HG02973 (cell line): ENCODE measurements around the gene BORA.
"Not testable (repeated sequence)": the region's sequence is repeated elsewhere in the genome, so short reads cannot be mapped to it uniquely, and the experiment has no call there.

Experiments
- ATAC-seq: cut with Tn5 transposase; IDR thresholded peaks from one replicate; pipeline ENCODE4 v1.9.1; 2021; ENCODE audit warnings: moderate library complexity; ENCODE audit not compliant: unreplicated experiment

Gene BORA

DNA sequence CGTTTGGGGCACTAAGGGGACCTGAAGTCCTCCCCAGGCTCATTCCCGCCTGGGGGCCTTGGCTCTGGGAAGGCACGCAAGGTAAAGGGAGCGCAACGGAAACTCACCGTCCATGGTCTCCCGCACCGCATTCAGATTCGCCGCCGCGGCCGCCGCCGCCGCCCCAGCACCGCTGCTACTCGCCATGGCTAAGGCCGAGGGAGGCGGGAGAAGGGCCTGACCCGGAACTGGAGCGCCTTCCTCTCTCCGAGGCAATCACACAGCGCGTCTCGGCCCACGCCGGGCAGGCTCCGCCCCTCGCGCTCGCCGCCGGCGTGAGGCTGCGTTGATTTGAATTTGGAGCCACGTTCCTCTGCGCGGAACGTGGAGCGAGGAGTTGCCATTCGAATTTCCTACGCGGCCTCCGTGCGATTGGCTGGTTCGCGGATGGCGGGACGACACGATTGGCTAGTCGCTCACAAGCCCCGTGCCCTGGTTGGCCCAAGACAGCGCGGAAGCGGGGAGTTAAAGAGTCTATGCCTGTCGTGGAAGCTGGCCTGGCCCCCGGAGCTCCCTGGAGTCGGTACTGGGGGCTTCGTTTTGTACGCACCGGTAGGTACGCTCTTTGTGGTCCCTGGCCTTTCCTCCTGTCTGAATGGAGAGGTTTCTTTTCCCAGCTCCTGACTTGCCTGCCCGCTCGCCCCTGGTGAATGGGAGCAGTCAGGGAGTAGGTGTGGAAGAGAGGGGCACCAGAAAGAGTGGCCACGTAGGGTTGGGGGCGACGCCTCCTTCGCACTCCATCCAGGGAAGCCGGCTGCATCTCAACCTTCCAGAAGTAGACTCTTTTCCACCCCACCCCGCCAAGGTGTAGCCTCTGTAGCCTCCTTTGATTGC is at the start of gene BORA, which contains the start of gene MZT1:
BORA (plus strand) TSS at position 507 of the 873 bp plus-strand sequence. CDS start 1,018 bp downstream, outside the sequence.
MZT1 (minus strand) TSS at position 213 of the 873 bp plus-strand sequence; CDS start at position 186, 27 bp downstream.
- ATAC-seq: peak; percentile 94

DNA sequence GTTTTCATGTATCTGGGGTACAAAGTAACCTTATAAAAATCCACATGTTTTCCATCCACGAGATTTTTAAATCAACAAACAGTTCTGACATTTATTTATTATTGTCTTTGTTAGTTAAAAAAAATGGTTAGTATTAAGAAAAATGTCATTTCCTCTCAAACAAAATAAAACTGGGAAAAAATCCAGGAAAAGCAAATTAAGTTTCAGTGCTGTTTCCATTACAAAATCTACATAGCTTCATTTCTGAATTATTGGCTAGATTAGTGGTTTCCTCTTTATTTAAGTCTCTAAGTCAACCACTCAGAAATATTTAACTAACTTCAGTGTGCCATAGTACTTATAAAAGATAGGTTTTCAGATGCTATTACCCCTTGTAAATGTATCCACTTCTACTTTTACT is 49.4 kb upstream of the BORA start:
- ATAC-seq: no peak

DNA sequence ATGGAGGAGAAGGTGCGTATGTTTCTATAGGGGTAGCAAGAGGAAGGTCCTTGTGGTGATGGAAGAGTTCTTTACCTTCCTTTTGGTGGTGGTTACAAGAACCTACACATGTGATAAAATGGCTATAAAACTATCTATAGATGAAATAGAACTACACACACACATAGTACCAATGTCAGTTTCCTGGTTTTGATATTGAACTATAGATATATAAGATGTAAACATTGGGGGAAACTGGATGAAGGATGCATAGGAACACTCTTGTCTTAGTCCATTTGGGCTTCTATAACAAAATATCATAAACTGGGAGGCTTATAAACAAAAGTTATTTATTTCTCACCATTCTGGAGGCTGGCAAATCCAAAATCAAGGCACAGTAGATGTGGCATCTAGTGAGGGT is 47.4 kb upstream of the BORA start:
- ATAC-seq: no peak

DNA sequence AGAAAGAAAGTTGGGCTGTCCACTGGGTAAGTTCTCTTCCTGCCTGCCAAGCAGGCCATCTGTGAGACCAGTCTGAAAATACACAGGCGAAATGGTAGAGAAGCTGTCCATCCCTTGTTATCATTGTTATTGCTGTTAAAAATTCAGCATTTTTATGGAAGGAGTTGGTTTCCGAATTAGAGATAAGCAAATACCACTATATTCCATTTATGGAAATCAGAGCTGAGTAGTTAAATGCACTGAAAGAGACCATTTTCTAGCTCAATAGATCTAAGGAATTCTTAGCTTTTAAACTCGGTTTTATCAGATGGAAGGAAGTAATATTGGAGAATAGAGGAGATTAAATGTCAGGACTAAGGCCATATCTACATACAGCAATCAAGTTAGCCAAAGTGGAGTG is 41.0 kb upstream of the BORA start:
- no peak for ATAC-seq

DNA sequence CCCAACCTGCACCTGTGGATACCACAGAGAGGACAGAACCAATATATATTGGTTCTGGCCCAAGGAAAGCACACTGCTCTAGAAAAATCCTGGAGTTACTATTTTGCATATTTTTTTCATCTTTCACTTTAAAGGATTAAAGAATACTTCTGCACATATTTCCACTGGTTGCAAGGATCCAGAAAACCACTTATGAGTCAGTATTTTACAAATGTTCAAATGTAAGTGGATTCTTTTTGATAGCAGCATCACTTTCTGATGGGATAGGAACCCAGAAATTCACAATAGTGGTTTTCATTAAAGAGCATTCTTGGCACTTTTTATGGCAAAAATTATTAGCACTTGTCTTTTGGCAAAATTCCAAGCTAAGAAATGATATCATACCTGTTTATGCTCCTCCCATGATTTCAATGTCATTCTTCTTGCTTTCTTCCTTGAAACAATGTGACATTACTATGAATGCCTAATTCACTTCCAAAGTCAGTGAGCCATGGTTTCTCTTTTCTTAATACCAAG is 38.5 kb upstream of the BORA start:
- no peak for ATAC-seq

DNA sequence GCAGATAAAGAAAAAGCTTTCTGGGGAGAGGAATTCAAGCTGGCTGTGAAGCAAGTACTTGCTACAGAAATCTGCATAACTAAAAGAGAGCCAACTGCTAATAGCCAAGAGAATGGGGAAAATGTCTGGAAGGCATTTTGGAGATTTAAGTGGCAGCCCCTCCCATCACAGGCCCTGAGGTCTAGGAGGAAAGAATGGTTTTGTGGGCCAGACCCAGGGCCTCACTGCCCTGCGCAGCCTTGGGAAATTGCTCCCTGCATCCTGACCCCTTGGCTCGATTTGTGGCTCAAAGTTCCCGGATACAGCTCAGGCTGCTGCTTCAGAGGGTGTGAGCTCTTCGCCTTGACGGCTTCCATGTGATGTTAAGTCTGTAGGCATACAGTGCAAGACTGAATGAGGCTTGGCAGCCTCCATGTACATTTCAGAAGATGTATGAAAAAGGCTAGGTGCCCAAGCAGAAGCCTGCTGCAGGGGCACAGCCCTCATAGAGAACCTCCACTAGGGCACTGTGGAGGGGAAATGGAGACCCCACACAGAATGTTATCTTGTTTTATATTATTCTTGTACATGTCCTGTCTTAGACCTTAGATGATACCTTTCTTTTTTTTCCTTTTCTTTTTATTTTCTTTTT is 34.7 kb upstream of the BORA start:
- ATAC-seq: no peak

DNA sequence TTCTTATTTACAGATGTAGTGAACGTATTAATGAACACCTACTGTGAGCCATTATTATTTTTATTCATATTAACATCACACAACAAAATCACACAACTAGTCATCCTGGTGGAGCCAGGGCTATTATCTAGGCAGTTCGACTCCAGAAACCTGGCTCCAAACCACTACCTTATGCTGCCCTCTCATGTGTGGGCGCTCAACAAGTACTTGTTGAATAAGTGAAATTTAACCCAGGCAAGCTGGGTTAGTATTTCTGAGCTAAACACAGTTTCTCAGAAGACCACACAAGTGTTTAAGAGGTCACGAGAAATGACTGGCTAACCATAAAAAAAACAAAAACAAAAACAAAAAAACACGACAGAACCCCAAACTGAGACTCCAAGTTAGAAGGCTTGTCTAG is 33.9 kb upstream of the BORA start:
- ATAC-seq: no peak

DNA sequence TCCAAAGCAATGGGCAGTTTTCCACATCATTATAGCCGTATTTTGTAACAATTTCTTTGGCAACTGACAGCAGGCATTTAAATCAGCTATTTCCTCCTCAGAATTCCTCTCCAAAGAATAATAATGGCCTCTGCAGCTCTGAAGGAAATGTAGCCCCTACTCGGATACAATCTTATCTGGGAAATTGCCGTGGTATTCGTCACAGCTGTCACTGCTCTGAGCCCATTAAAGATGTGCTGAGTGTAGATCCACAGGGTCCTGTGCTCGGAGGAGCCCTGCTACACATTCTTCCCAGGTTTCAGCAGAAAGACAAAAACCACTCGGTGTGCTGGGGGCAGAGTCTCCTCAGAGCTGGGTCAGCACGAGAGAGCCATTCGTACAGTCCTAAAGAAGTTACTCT is 33.4 kb upstream of the BORA start:
- ATAC-seq: no peak

DNA sequence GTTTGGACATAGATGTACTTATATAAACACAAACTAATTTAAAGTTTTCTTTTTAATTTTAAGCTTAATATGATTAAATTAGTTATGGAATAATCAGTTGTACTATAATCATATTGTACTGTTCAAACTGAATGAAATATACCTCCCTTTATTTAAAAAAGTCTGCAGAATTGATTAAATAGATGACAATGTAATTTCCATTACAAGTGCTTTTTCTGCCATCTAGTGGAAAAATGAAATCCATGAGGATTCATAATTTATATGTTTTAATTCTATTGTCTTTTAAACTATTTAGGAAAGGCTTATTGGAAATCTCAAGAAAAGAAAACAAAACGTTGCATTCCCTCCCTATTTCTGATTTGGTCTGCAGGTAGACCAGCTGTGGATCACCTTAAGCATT is 31.1 kb upstream of the BORA start:
- no peak for ATAC-seq

DNA sequence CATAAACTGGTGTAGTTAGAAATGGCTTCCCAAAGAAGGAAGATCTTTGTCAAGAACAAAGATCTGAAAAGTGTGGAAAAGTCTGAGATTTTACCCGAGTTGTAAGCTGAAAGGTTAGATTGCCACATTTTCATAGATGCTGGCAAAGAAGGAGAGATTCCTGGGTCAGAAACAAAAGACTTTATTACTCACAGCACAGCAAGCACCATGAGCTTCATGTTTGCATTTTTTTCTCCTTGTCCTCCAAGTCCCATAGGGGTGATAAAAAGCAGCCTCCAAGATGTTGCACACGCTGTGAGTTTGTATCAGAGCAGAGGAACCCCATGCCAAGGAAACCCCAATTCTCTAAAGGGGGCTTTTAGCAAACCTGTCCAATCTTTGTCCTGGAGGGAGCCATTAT is 29.6 kb upstream of the BORA start:
- no peak for ATAC-seq

DNA sequence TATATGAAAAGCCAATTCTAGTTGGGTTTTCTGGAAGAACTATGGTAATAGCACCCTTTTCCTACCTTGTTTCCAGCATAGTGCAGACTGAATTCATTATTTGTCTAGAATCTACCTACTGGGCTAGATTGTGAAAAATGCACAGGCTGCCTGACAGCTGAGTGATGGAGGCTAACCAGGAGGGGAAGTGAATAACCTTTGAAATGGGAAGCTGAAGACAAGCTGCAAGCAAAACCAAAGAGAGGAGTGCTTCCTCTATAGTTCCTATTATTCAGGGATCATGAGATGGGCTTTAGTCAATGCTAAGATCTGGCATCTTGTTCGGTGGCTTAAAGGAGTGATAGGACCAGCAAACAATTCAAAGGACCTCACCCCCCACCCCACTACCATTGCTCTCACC is 27.2 kb upstream of the BORA start:
- ATAC-seq: no peak

DNA sequence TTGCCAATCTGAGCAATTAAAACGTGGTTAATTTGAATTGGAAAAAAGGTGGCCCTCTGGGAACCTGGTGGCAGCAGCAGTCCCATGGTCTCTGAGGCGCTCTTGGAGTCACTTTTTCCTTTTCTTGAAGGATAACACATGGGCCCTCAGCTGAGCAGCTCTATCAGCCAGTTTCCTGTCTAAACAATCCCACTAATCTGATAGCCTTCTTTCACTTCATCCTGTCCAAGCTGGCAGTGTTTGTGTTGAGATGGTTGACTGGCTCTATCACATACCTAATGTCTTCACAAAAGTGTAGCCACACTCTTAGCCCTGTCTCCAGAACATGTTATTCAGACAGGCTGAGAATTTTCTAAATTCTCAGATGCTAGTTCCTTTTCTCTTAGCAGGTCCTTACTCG is 10.9 kb upstream of the BORA start:
- ATAC-seq: no peak

DNA sequence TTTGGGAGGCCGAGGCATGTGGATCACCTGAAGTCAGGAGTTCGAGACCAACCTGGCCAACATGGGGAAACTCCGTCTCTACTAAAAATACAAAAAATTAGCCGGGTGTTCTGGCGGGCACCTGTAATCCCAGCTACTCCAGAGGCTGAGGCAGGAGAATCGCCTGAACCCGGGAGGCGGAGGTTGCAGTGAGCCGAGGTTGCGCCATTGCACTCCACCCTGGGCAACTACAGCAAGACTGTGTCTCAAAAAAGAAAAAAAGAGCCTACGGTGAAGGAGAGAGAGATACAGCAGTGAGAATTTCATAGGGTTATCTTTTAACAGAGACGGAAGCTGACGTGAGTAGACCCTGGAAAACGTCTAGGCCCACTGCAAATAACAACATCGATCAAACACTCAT is 1.5 kb upstream of the BORA start:
- not testable (repeated sequence) for ATAC-seq

DNA sequence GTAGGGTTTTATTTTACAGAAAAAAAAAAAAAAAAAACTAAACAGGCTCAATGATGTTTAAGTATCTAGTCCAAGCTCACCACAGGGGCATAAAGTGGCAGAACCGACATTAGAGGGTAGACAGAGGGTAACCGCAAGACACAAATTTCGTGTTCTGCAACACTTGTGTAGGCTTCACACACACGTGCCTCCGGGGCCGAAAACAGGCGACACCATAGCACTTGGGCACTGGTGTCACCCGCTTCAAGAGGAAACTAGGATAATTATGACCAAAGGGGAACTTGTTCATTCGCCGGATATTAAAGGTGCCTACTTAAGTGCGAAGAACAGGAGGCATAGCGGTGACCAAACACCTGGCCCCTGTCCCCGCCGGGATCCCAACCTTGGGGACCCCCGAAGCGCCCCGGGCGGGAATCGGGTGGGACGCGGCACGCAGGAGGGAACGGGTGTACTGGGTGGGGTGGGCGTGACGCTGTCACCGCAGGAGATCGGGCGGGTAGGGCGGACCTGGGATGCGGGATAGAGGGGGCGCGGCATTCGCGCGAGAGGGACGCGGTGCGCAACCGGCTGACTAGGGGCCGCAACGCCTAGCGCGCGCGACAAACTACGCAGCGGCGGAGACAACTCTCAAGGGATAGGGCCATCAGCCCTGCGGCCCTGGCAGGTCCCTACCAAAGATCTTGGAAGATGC is 852 bp upstream of the BORA start:
- peak; percentile 28 for ATAC-seq

DNA sequence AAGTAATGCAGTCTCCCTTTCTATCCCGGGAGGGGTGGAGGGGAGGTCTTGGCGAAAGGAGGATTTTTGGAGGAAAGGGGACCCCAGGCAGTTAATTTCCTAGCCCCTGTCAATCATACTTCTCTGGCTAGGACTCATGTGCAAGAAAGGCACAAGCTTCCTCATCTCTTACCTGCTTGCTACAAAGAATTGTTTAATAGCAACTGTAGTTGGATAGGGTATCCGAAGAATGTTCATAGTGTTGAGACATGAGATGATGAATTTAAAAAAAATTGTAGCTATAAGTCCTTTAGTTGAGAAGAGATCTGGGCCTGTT is 525 bp downstream of the BORA start:
- ATAC-seq: no peak

DNA sequence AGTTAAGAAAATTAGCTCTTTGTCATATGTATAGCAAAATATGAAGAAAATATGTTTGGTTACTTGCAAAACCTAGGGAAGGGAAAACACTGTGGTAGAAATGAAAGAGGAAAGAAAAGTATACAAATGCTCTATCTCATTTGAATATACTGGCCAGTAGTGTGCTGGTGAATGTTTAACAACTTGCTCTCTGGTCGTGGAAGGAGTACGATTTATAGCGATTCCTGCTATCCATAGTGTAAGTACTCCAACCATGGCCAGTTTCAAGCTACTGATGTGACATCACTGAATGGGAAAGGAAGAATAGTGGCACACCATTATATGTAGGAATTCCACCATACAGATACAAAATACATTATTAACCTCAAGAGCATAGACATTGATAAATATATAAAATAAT is 9.3 kb downstream of the BORA start:
- ATAC-seq: no peak

DNA sequence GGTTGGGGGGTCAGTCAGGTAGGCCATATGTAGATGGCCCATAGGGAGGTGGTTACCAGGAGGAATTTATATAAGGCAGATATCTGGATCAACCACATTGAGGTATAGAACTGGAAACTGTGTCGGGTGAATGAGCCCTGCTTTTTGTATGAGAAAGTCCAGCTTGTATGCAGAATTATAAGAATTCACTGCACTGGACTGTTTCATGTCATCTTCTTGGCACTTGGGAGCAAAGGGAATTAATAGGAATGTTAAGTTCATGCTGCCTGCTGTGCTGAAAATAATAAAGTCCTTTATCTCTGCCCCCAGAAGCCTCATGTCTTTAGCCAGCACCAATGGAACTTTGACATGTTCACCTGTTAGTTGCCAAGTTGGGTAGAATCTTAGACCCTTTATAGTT is 12.3 kb downstream of the BORA start:
- no peak for ATAC-seq

DNA sequence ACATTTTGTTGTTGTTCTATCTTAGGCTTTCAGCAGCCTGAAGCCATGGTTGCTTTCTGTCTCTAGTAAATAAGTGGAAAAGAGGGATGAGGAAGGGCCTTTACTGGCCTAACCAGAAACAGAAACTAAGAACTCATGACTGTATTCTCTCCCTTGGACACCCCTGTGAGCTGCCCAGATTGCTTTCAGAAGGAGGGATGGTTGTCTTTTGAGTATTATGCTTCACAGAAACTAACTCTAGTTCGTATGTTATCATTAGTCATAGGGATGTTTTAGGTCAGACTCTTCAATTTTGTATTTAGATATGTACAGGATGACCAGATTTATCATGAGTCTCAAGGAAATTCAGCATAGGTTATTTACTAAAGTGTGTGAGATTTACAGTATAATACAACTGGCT is 17.5 kb downstream of the BORA start:
- ATAC-seq: no peak

DNA sequence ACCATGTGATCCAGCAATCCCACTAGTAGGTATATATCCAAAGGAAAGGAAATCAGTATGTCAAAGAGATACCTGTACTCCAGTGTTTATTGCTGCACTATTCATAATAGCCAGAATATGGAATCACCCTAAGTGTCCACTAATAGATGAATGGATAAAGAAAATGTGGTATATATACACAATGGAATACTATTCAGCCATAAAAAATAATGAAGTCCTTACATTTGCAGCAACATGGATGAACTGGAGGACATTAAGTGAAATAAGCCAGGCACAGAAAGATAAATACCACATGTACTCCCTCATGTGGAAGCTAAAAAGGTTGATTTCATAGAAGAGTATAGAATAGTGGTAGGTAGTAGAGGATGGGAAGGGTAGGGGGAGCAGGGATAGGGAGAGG is 23.5 kb downstream of the BORA start:
- no peak for ATAC-seq

DNA sequence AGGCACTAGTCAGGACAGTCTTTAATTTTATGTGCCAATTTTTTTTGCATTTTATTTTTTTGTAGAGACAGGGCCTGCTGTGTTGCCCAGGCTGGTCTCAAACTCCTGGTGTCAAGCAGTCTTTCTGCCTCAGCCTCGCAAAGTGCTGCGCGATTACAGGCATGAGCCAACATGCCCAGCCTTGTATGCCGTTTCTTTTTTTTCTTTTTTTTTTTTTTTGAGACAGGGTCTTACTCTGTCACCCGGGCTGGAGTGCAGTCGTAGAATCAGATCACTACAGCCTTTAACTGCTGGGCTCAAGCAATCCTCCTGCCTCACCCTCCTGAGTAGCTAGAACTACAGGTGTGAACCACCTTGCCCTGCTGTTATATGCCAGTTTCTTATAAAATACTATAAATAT is 26.4 kb downstream of the BORA start:
- ATAC-seq: no peak

DNA sequence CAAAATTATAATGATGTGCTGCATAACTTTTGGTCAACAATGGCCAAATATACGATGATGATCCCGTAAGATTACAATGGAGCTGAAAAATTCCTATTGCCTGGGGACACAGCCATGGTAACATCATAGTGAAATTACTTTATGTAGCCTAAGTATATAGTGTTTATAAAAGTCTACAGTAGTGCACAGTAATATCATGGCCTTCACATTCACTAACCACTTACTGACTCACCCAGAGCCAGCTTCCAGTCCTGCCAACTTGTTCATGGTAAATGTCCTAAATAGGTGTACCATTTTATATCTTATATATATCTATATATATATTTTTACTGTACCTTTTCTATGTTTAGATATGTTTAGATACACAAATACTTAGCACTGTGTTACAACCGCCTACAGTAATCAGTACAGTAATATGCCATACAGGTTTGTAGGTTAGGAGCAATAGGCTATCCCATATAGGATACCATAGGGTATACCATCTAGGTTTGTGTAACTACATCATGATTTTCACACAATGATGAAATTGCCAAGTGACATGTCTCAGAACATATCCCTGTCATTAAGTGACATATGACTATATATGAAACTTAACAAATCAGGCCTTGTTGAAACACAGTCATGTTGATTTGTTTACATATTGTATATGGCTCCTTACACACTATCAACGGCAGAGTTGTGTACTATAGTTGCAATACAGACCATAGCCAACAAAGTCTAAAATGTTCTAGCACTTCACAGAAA is 30.2 kb downstream of the BORA start:
- no peak for ATAC-seq
